Mucosa of stomach (tissue), 1 donor: ENCODE measurements around the gene IFI27L2.
A peak's percentile ranks its signal among the peaks of the same experiment; 100 is the strongest.

Source experiments
- H3K27me3 ChIP-seq: one replicate; pipeline ENCODE4 v1.7.0; 2013; ENCODE audit warnings: mild to moderate bottlenecking, low read length; ENCODE audit not compliant: control insufficient read depth, insufficient read depth
- H3K36me3 ChIP-seq: one replicate; pipeline ENCODE4 v1.7.0; 2013; ENCODE audit warnings: low read length; ENCODE audit not compliant: control insufficient read depth, insufficient read depth
- H3K4me1 ChIP-seq: one replicate; pipeline ENCODE4 v1.7.0; 2013; ENCODE audit warnings: mild to moderate bottlenecking, low read length; ENCODE audit not compliant: control insufficient read depth, insufficient read depth
- H3K4me3 ChIP-seq: one replicate; pipeline ENCODE4 v1.7.0; 2013; ENCODE audit warnings: low read length
- H3K9ac ChIP-seq: one replicate; pipeline ENCODE4 v1.7.0; 2013; ENCODE audit warnings: mild to moderate bottlenecking, low read length, moderate library complexity
- H3K9me3 ChIP-seq: one replicate; pipeline ENCODE4 v1.7.0; 2013; ENCODE audit warnings: mild to moderate bottlenecking, low read length, moderate library complexity; ENCODE audit not compliant: control insufficient read depth
- donor health status: Pancreatic carcinoma.

IFI27L2 gene

DNA sequence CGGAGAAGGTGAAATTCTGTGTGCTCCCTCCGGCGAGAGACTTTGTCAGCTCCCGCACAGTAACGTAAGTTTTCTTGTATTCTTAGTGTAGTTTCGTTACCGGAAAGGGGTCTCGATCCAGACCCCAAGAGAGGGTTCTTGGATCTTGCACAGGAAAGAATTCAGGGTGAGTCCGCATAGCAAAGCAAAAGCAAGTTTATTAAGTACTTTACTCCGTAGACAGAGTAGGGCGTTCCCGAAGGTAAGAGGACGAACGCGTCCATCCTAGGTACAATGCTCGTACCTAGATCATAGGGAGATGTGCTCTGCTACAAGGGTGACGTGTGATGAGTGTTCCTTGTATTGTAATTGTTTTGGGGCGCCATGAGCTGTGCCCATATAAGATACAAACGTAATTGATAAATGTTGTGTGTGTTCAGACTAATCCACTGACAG is 48.0 kb downstream of the IFI27L2 start:
- peaks cover 5% of the 10 kb centered on the region for H3K36me3 ChIP-seq
- H3K4me3 ChIP-seq = peak overlapping the region; percentile 81
- H3K9me3 ChIP-seq = no peaks in the 10 kb centered on the region
- no peaks in the 10 kb centered on the region for H3K27me3 ChIP-seq
- H3K4me1 ChIP-seq = peaks cover 32% of the 10 kb centered on the region
- peak overlapping the region; percentile 88 for H3K9ac ChIP-seq

DNA sequence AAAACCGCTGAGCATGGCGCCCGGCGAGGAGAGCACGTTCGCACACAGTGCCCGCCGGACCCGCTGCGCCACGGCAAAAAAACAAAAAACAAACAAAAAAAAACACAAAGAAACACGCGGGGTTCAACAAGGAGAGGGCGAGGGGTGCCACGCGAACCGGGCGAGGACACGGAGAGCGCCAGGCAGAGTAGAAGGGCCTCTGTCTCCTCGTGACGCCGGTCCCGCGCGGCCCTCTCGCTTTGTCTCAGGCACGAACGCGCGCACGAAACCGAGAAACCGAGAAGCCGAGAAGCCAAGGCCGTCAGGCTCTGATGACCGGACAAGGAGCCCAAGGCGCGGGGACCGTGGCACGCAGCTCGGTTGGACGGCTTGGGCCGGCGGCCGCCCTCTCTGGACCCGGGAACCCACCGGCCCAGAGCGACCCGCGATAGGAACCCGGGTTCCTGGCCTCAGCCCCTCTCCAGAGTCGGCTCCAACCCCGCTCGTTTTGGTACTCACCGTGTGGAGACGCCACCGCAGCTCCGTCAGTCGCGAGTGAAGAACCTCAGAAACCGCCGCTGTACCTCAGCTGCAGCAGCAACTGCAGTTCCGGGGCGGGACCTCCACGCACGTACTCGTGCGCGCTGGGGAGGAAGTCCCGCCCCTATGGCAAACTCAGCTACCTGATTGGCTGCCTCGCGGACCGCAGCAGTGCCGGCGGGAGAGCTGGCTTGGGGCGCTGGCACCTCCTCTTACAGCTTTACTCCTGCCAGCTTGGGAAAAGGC is 48.6 kb downstream of the IFI27L2 start, which contains the start of the genes DDX24 and IFI27L1:
Gene DDX24 (minus strand): TSS at position 582 of the 765 bp plus-strand sequence. CDS start 1,460 bp downstream, outside the sequence.
Gene IFI27L1 (plus strand): TSS at position 690 of the 765 bp plus-strand sequence. CDS start 15,628 bp downstream, outside the sequence.
- Histone ChIP-seq H3K27me3 (no peaks in the 10 kb centered on the region), H3K4me1 (peaks cover 32% of the 10 kb centered on the region), H3K9ac (peak within 1 kb of the TSS; percentile 88), H3K36me3 (peaks cover 5% of the 10 kb centered on the region), H3K4me3 (peak within 1 kb of the TSS; percentile 81), H3K9me3 (no peaks in the 10 kb centered on the region)

DNA sequence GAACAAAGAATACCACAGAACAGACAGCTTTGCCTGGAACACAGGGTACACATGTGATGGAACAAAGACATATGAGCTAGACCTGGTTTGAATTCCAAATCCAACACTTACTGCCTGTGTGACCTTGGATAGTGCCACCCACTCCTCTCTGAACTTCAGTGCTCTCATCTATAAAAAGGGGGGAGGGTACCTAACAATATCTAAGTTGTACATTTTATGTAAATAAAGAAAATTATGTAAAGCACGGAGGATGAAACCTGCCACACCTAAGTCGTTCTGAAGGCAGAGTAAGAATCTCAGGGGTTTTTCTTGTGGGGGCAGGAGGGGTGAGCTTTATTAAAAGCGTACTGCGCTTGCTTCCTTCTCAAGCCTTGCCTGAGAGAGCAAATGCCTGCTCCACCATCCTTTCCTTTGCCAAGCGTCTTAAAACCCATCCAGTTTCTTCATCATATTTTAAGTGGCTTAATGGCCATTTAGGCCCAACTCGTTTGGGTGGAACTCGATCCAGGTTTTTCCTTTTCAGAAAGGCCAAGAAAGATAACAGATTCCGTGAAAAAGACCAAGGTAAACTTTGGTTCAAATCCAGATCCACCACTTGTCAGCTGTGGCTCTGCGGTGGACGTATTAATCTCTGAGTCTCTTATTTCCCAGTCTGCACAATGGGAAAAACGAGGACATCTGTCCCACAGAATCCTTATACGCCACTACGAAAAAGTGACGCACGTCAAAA is 49.3 kb downstream of the IFI27L2 start:
- Histone ChIP-seq H3K27me3 (no peaks in the 10 kb centered on the region), H3K4me3 (peak overlapping the region; percentile 81), H3K9me3 (no peaks in the 10 kb centered on the region), H3K4me1 (peaks cover 32% of the 10 kb centered on the region), H3K36me3 (peaks cover 5% of the 10 kb centered on the region), H3K9ac (peak overlapping the region; percentile 88)

DNA sequence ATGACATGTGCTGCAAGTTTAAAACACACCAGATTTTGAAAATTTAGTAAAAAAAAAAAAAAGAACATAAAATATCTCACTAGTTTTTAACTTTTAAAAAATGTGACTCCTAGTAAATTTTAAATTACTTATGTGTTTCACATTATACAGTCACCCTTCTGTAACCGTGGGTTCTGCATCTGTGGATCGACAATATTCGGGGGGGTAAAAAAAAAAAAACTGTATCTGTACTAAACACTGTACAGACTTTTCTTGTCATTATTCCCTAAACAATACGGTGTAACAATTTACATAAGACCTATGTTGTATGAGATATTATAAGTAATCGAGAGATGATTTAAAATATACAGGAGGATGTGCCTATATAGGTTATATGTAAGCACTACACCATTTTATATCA is 51.6 kb downstream of the IFI27L2 start:
- H3K4me3 ChIP-seq = peak overlapping the region; percentile 22
- no peaks in the 10 kb centered on the region for H3K27me3 ChIP-seq
- H3K9me3 ChIP-seq = peaks cover 5% of the 10 kb centered on the region
- H3K9ac ChIP-seq = no peak overlapping the region
- H3K36me3 ChIP-seq = peaks cover 5% of the 10 kb centered on the region
- peaks cover 32% of the 10 kb centered on the region for H3K4me1 ChIP-seq
